Fibroblast of mammary gland (primary cell): ENCODE results near the gene ADORA2B.

Experiments
- DNase-seq: peaks from one replicate; pipeline ENCODE4 v3.0.0-alpha.2; 2010; ENCODE audit warnings: low read depth
- H3K4me3 ChIP-seq: 2 replicates; pipeline ENCODE4 v1.5.1; 2011; ENCODE audit warnings: low read depth, mild to moderate bottlenecking, low read length, moderate library complexity; ENCODE audit not compliant: control insufficient read depth
- TF ChIP-seq, protein P1 (sequence below): conservative IDR thresholded peaks from 2 replicates; pipeline ENCODE4 v1.5.1; 2011; ENCODE audit warnings: low read depth, low read length, inconsistent platforms; ENCODE audit not compliant: control insufficient read depth, insufficient read depth

ADORA2B gene

DNA sequence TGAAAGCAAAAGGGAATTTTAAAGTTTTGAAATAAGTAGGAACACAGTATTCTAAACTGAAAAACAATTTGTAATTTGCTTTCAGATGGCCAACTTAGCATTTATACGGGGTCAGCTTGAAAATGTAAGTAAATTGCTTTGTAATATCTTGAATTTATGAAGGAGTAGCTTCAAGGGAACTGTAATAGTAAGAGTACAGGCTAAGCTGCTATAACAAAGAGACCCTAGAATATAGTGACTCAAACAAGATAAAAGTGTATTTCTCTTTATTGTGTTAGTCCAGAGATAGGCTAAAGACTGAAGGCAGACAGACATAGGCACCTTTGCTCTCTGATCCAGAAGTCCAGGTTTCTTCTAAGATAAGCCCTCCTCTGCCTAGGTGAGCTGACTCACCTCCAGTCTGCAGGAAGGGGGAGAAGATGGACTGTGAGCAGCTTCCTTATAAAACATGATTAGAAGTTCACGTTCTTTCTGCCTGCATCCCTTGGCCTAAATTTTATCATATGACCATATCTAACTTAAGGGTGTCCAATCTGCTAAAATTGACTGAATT, 57.9 kb downstream of the ADORA2B start:
- TF ChIP-seq, protein P1, sequence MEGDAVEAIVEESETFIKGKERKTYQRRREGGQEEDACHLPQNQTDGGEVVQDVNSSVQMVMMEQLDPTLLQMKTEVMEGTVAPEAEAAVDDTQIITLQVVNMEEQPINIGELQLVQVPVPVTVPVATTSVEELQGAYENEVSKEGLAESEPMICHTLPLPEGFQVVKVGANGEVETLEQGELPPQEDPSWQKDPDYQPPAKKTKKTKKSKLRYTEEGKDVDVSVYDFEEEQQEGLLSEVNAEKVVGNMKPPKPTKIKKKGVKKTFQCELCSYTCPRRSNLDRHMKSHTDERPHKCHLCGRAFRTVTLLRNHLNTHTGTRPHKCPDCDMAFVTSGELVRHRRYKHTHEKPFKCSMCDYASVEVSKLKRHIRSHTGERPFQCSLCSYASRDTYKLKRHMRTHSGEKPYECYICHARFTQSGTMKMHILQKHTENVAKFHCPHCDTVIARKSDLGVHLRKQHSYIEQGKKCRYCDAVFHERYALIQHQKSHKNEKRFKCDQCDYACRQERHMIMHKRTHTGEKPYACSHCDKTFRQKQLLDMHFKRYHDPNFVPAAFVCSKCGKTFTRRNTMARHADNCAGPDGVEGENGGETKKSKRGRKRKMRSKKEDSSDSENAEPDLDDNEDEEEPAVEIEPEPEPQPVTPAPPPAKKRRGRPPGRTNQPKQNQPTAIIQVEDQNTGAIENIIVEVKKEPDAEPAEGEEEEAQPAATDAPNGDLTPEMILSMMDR = no peak
- DNase-seq = no peak

DNA sequence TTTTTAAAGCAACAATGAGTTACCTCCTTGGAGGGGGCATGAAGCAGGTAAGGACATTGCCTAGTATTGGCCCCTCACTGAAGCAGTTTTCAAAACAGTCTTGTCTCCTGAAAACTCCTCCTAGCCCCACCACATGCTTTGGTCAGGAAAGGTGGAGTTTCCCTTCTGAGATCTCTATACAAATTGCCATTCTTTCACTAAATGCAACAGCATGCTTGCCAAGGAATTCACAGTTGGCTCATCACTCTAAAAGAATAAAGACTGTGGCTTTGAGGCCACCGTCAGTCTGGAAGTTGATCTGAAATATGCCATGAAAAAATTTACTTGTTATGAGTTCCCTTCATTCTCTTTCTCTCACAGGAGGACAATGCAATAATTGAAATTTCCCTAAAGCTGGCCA, 58.9 kb downstream of the ADORA2B start:
- DNase-seq = no peak
- no peak overlapping the region for H3K4me3 ChIP-seq
- TF ChIP-seq, protein P1 = no peak

More for the DNA sequence above, 57.9 kb downstream of the ADORA2B start:
- no peak overlapping the region for H3K4me3 ChIP-seq

DNA sequence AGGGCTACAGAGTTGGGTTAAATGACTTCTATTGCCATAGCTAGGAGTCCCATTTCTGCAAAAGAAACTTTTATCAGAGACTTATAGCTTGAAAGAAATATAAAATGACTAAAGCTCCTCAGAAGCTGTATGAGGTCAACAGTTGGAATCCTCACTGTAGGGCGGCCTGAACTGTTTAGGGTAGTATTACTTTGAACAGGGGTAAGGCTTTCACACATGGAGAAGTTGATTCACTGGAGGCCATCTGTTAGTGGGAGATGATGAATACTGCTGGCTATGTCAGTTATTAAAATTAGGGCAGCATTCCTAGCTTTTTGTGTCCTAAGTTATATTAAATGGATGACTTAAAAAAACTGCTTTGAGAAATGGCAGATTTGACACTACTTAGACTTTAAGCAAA, 60.7 kb downstream of the ADORA2B start:
- DNase-seq = no peak
- TF ChIP-seq, protein P1 = no peak
- H3K4me3 ChIP-seq = no peak overlapping the region

DNA sequence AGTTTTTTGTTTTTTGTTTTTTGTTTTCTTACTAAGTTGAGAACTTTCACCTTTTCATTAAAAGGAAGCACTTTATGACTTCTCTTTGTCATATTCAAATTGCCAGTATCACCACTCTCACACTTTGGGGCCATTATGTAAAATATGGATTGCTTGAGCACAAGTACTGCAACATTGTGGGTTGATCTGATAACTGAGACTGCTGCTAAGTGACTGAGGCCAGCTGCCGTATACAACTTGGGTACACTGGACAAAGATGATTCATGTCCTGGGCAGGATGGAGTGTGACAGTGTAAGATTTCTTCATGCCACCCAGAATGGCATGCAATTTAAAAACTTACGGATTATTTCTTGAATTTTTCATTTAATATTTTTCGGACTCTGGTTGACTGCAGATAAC, 62.5 kb downstream of the ADORA2B start:
- TF ChIP-seq, protein P1 = no peak
- no peak for DNase-seq
- H3K4me3 ChIP-seq = no peak overlapping the region

DNA sequence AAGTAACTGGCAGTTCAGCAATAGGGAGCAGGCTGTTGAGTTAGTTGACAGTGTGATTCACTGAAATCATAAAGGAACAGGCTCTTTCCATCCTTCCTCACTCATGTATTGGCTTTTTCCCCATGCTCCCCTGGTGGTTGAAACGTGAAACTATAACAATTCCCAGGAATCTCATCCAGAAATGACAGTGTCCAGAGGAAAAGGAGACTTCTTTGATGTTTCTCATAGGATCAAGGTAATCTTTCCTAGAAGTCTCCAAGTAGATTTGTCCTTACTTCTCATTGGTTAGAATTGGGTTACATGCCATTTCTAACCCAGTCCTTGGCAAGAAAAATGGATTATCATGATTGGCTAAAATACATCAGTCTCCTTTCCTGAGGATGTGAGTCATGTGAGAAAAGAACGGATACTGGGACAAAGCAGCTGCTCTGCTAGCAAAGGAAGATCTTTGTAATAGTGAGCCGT, 69.0 kb downstream of the ADORA2B start:
- no peak overlapping the region for H3K4me3 ChIP-seq
- TF ChIP-seq, protein P1 = peak; percentile 86
- DNase-seq = peak; percentile 88

DNA sequence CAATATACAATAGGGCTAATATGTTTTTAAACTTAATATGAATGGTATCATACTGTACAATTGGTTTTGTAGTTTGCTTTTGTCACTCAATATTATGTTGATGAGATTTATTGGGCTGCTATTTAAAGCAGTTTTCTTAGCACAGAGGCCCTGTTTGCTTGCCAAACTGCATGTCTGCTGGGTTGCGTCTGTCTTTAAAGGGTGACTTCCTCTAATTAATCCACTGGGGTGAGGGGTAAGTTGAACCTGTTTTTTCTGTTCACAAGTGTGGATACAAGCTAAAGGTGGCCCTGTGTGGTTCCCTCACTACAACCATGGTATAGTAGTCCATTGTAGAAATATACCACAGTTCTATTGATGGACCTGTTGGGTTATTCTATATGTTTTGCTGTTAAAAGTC, 74.4 kb downstream of the ADORA2B start:
- no peak for DNase-seq
- TF ChIP-seq, protein P1 = no peak
- H3K4me3 ChIP-seq = no peak overlapping the region

DNA sequence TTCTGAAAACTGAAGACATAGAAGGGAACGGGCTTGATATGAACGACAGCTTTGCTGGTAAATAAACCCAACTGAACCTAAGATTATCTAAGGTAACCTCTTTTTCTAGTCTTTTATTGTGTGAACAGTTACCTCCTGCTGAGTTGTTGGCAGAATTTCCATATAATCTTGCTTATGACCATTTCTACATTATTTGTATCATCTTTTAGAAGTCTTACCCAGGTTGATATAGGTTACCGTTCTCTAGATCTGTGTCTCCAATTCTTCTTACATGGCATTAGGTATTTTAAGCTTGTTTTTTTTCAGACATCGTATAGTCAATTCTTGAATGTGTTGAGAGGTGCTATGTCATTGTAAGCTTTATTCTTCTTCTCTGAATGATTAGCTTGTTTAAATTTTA, 79.0 kb downstream of the ADORA2B start:
- TF ChIP-seq, protein P1 = no peak
- H3K4me3 ChIP-seq = no peak overlapping the region
- no peak for DNase-seq
